CD4-positive, alpha-beta T cell treated with Interleukin-1 beta for 1 hour (primary cell): ENCODE measurements around the gene ALPI.

Experiments
- DNase-seq, 2 donors: peaks; one replicate each; pipeline ENCODE4 v3.0.0-alpha.2; 2020 to 2022

Gene ALPI

GRCh38 chr2:232502911-232503808 lies 47.2 kb downstream of the ALPI start:
- peak; percentile 12 to 51 for DNase-seq

DNA sequence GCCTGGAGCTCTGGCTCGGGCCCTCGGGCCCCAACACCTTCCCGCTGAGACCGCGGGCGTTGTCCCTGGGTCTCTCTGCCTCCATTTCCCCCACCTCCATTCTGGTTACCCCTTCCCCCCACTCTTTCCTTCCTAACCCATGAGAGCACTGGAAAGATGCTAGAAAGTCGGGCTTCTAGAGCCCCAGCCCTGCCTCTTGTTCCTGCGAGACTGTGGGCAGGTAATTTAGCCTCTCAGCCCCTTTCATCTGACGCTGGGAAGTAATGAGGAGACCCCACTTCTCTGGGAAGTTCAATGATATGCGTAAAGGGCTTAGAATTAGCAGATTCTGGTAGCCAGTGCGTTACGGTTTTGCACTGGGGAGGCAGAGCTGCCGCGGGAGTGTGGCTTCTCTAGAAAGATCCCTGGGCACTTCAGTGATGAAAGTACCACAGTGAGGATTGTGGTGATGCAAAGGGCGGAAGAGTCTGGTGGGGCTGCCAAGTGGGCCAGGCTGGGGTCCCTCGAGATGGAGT lies 47.9 kb downstream of the ALPI start:
- DNase-seq, result no peak

- no peak for DNase-seq
Measured at GRCh38 chr2:232504438-232504837, 48.5 kb downstream of the ALPI start.

DNA sequence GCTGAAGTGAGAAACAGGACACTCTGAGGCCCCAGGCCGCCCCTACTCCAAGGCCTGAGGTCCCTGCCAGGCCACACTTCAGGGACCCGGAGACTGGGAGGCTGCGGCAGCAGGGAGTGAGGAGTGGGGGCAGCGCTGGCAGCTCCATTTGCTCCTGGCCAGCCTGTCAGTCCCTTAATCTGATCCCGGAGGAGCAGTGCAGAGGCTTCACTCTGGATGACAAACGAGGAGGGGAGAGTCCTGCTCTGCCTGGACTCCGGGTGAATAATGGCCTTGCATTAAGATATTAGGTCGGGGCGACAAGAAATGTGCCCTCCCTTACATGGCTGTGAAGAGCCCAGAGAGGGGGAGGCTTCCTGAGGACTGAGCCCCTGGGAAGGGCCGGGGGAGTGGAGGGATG lies 49.9 kb downstream of the ALPI start:
- no peak for DNase-seq

DNA sequence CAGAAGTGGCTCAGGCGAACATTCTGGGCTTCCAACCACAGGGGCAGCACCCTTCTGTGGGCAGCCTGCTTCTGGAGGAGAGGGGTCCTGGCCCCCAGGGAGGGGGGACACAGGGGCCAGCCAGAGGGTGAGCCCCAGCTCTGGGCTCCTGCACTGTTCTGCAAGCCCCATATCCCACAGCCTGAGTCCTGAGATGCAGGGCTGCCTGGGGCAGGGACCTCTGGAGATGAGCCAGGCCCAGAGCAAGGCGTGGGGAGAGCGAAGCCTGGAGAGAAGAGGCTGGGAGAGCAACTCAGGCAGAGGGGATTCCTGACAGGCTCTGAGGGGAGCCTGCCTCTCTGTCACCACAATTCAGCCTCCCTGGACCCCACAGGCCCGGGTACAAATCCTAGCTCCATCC lies 50.8 kb downstream of the ALPI start:
- DNase-seq, result no peak

GRCh38 chr2:232508251-232508650 lies 52.3 kb downstream of the ALPI start:
- no peak for DNase-seq
